Measurements from ENCODE around the gene DGCR8.
A peak's percentile ranks its signal among the peaks of the same experiment; 100 is the strongest.
"Not testable (repeated sequence)": the region's sequence is repeated elsewhere in the genome, so short reads cannot be mapped to it uniquely, and the experiment has no call there.

The DGCR8 gene

DNA sequence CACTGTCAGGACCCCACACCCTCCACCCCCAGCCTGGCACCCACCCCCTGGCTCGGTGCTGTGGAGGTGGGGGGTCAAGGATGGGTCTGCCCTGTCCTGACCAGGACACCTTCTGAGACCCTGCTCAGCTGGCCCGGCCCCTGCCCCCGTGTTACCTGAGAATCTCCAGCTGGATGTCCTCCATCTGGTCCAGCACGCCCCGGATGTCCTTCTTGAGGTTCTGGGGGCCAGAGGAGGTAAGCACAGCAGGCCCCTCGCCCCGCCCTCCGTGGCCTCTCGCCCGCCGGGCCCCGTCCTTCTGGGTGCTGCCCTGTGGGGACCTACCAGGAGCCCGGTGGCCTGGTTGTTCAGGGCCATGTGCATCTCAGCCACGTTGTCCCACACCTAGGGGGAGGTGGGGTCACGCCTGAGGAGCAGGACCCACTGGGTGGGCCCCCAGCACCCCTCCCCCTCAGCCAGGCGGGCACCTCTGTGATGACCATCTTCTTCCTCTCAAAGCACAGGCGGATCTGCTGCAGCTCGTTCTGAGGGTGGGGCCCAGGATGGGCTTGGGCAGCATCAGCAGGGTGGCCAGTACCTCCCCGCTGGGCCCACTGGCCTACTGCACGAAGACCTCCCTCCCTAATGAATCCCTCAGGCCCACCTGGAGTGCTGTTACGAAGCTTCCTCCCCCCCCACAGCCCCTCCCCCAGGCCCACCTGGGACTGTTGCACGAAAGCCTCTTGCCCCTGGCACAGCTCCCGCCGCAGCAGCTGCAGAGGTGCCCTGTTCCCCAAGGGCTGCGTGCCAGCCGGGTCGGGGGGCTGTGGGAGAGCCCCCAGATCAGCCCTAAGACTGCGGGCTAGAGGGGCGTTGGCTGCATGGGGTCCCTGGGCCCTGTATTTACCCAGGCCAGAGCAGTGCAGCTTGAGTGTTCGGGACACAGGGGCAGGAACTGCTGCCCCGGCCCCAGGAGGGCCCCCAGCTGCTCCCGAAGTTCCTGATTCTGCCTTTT lies 69.5 kb downstream of the DGCR8 start:
- DNase-seq: no peak

DNA sequence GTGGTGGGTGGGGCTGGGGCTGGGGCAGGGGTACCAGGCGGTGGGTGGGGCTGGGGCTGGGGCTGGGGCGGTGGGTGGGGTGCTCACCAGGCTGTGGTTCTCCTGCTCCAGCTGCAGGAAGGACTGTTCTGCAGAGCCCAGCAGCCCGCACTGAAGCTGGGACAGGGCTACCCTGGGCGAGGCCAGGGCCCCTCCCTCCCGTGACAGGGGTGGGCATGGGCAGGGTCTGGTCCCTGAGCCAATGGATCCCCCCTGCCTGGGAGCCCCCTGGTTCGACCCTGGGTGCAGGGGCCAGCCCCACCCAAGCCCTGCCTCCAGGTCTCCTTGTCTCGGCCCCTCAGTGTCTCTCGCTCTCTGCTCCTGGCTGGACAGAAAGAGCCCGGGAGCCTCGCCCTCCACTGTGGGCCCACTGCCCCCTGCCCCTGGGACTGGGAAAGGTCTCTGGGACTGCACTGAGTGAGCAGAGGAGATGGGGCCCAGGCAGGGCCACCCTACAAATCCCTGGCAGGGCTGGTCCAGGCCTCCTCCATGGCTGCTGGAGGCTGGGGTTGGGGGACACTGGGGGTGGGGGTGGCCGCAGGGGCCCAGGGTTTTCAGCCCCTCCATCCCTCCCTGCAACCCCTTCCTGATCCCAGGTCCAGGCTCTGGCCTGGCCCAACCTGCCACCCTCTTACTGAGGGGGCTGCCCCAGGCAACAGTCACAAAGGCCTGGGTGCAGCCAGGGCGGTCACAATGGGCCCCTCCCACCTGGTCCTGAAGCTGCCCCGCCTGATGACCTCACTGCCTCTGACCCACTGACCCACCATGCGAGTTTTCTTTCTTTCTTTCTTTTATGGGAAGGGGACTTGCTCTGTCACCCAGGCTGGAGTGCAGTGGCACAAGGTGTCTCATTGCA lies 70.6 kb downstream of the DGCR8 start, which contains the start of gene CCDC188:
Gene CCDC188 (minus strand): TSS at position 675 of the 895 bp plus-strand sequence. CDS start 69 bp downstream, at position 606.
- DNase-seq: no peak

DNA sequence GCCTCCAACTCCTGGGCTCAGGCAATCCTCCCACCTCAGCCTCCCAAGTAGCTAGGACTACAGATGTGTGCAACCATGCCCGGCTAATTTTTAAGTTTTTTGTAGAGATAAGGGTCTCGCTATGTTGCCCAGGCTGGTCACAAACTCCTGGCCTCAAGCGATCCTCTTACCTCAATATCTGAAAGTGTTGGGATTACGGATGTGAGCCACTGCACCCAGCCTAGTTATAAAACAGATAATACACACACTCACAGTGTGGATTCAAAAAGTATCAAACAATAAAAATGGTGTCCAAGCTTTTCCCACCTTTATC lies 71.2 kb downstream of the DGCR8 start:
- DNase-seq: no peak

DNA sequence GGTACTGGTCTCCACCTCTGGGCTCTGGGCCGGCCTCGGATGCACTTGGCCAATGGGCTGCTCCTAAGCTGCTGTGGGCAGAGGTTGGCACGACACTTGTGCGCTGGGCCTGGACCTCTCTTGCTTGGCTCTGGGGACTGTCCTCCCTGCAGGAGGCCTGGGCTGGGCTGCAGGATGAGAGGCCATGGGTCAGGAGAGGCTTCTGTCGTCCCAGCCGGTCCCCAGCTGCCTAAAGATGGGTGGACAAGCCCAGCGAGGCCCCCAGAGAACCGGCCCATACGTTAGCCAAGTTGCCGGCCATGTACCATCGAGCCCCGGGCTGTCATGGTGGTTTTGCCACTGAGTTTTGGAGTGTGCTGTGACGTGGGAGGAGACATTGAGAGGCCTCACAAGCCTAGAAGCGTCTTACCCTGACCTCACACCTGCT lies 72.4 kb downstream of the DGCR8 start:
- DNase-seq: no peak

DNA sequence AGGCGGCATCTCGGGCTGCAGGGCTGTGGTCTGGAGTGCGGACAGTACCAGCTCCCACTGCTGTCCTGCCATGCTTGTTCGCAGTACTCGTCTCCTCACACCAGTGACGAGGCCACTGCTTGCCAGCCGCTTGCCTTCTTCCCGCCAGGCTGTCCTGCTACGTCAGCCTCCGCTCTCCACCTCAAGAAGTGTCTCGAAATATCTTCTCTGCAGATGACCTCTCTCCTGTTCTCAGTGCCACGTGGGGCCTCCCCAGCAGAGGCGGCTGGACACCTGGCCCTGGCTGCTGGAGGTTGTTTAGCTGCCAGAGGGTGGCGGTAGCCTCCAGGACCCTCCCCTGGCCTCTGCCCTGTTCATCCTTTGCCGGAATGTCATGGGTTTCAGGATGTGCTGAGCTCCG lies 73.9 kb downstream of the DGCR8 start:
- no peak for DNase-seq

DNA sequence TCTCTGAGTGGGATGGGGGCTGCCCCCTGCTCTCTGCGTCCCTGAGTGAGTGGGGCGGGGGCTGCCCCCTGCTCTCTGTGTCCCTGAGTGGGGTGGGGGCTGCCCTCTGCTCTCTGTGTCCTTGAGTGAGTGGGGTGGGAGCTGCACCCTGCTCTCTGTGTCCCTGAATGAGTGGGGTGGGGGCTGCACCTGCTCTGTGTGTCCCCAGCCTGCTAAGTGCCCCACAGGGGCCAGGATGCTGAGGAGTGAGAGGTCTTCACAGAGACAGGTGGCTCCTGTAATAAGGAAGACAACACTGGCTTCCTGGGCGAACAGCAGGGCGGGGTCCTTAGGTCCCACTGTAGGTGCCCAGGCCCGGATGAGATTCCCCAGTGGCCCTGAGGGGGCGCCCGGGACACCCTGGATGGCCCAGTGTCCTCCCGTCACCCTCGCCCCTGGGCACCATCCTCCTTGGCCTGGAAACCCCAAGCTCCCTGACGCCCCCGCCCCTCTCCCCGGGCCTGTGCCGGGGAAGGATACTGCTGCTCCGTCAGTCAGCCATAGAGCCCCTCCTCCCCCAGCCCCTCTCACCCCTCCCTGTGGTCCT lies 74.7 kb downstream of the DGCR8 start:
- DNase-seq: no peak

DNA sequence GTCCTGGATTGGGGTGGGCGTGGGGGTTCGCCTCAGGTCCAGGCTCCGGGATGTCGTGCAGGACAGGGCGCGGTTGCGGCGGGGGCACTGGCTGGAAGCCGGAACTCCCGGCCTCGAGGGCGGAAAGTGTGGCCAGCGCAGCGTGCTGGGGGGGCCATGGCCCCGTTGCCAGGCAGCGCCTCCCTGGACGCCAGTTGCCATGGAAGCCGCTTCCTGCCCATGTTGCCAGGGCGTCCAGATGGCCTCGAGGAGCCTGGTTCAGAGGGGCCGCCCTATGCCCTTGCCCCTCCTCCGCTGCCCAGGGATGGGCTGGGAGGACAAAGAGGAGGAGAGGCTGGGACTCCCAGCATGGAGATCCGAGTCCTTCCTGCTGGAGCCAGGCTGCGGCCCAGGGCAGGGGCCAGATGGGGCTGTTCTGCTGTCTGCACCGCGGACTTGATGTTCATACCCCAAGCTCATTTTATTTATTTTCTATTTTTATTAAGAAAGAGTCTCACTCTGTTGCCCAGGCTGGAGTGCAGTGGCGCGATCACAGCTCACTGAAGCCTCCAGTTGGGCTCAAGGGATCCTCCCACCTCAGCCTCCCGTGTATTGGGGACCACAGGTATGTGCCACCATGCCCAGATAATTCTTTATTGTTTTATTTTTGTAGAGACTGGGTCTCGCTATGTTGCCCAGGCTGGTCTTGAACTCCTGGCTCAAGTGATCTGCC lies 75.4 kb downstream of the DGCR8 start:
- DNase-seq: peak in 44 of 56 donors; percentile 9 to 80 (median 50)

DNA sequence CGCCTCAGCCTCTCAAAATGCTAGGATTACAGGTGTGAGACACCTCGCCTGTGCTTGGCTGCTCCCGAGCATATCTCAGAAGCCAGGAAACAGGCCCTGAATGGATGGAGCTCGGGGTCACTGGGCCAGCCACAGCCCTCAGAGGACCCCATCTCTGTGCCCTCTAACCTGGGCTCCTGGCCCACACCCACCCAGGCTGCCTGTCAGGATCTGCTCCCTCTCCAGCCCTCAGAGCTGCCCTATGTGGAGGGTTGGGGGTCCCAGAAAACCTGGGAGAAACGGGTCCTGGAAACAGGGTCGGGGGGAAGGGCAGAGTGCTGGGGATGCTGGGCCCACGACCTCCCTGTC lies 76.0 kb downstream of the DGCR8 start:
- DNase-seq: no peak

DNA sequence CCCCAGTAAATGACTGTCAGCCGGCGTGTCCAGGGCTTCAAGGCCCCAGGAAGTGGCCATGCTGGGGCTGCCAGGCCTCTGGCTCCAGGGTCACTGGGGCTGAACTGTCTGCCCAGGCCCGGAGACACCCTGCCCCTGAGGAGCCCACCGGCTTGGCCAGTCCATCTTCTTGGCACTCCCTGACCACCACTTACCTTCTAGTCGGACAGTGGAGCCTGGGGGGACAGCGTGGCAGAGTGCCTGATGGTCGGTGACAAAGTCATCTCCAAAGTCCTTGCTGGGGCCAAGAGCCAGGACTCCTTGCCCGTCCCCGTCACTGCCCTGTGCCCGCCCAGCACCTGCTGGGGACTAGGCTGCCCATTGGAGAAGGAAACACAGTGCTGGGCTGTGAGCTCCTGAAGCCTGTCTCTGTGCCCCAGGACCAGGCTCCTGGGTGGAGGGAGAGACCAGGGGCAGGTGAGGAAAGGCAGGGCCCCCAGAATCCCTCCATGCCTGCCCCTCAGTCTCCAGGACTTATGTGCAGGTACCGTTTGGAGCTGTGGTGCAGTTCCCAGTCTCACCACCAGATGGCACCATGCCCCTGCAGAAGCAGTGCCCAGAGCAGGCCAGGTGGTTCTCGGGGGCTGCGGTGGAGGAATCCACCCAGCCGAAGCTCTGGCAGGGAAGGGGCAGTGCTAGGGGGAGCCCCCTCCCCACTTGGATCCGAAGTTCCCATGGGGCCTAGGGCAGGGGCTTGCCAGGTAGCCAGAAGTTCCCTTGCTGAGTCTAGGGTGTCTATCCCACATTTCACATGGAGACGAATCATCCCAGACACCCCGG lies 76.8 kb downstream of the DGCR8 start:
- DNase-seq: peak in 55 of 56 donors; percentile 30 to 91 (median 65)

DNA sequence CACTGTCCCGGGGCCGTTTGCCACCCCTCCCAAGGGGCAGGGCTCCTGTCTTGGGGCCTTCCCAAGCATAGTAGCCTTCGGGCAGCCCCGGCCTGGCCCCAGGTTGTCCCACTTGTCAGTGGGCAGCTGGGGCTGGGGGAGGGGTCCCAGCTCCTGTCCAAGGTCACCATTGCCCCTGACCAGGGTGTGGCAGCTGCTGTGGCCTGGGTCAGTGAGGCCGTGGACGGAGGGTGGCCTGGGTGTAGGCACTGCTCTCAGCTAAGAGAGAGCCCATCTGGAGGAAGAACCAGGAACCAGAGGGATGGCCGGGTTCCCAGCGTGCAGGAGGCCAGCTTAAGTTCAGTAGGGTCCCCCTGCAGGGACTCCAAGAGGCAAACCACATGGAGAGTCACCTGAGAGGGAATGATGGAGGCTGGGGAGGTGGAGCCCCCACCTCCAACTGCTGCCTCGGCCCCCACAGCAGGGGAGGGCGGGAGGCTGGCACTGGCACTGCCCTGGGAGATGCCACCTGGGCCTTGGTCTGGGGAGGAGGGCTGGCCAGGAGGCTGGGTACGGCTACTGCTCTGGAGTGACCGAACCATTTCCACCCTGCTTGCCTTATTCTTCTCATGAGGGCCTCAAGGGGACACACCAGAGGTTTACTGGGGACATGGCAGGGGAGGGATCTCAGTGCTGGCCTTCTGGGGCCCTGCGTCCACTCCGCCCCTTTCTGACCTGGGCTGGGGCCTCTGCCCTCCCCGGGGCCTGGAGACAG lies 77.6 kb downstream of the DGCR8 start:
- no peak for DNase-seq

DNA sequence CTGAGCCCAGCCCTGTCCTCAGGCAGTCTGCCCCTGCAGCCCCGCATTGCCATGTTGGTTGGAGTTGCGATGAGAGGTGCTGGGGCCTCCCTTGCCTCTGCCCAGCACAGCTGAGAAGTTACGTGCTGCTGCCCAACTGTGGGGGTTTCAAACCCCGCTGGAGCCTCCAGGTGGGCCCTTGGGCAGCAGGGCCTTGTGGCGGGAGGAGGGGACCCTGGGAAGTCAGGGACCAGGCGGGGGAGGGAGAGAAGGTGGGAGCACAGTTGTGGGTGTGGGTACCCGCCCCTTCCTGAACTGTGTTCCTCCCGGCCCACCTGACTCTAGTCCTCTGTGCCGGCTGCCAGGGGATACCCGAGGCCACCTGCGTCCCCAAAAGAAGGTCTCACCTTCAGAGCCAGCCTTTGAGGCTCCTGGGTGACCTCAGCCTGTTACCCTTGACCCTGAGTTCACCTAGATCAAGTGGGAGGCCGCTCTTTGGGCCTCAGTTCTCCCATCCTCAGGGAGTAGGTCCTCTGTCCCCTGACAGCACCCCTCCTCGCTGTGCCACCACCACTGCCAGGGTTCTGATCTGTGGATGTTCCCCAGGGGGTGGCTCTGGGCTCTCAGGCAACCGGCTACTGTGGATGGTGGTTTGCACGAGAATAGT lies 78.5 kb downstream of the DGCR8 start:
- no peak for DNase-seq

DNA sequence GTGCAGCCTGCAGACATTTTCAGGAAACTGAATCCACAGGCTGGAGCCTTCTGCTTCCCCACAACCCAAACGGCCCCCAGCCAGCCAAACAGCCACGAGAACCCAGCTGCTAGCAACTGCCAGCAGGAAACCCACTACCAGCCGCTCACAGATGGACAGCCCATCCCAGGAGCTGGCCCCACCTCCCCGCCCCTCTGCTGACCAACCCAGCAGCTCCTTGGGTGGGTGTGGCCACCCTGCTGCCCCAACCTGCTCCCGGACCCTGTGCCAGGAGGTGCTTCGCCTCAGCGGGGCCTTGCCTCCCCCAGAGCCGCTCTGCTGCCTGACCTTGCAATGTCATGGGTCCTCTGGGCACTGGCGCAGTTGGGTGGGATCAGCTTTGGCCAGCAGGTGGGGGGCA lies 79.0 kb downstream of the DGCR8 start:
- DNase-seq: no peak

DNA sequence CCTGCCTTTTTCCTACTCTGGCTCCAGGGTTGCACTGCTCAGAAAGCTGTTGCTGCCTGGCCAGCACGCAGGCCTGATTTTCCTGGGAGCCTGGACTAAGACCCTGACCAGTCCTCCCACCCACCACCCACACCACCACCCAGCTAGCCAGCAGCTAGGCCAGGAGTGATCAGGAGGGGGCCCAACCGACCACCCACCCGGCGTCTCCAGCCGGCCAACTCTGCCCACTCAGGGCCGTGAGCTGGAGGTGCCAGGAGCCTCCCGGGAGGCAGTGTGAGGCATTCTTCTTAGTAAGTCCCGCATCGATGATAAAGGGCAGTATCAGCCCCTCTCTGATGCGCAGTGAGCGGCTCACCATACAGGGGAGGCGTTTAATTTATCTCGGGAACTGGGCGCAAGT lies 79.5 kb downstream of the DGCR8 start:
- DNase-seq: not testable (repeated sequence)

DNA sequence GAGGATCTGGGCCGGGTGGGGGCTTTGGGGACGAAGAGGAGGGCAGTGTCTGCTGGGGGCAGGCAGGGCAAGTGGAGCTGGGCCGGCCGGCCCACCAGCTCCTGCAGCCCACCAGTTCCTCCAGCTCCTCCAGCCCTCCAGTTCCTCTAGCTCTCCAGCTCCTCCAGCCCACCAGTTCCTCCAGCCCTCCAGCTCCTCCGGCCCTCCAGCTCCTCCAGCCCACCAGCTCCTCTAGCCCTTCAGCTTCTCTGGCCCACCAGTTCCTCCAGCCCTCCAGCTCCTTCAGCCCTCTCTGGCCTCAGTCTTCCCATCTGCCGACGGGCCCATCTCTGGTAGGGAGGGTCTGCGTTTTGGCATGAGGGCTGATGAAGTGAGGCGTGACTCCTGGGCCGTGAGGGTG lies 80.0 kb downstream of the DGCR8 start:
- no peak for DNase-seq

Data from amygdala (tissue), 56 donors.